Common myeloid progenitor, CD34-positive (primary cell): ENCODE data around the gene SIDT2.

Source experiments
- CTCF ChIA-PET: fragments of 350-600 bp; sonication (Branson Sonifier 250); formaldehyde crosslinking; loops from one replicate; lab custom pipeline; 2021; ENCODE audit warnings: antibody characterized with exemption; lab: Charles Lee
- POLR2A ChIA-PET: fragments of 350-600 bp; sonication (Branson Sonifier 250); formaldehyde crosslinking; loops from one replicate; lab custom pipeline; 2021; ENCODE audit warnings: antibody characterized with exemption; lab: Charles Lee
- DNase-seq, 3 donors: peaks; one replicate each; pipeline versions ENCODE4 v3.0.0 to v3.0.0-alpha.2; 2013
- H3K27ac ChIP-seq, 2 experiments: 1 replicate in 1 of 2; 2 replicates in 1 of 2; pipeline ENCODE4 v1.7.0; 2013; ENCODE audit warnings: inconsistent platforms in 2 of 2, low read length in 2 of 2, mild to moderate bottlenecking in 2 of 2, low read depth in 1 of 2, moderate library complexity in 1 of 2; ENCODE audit not compliant: severe bottlenecking in 2 of 2, insufficient read depth in 1 of 2, poor library complexity in 1 of 2
- H3K27me3 ChIP-seq, 5 experiments: replicated peaks in 2 of 5; 1 replicate in 3 of 5; 2 replicates in 2 of 5; pipeline versions ENCODE4 v1.6.1 to v1.7.0; 2013; ENCODE audit warnings: low read length in 4 of 5, mild to moderate bottlenecking in 2 of 5, moderate library complexity in 2 of 5, inconsistent platforms in 1 of 5; ENCODE audit not compliant: insufficient read depth in 5 of 5, control insufficient read depth in 4 of 5
- H3K36me3 ChIP-seq, 4 experiments: 1 replicate in 2 of 4; 2 replicates in 2 of 4; pipeline versions ENCODE4 v1.6.1 to v1.7.0; 2013; ENCODE audit warnings: low read length in 3 of 4, control low read depth in 1 of 4, mild to moderate bottlenecking in 1 of 4; ENCODE audit not compliant: control insufficient read depth in 4 of 4, insufficient read depth in 4 of 4
- H3K4me1 ChIP-seq, 4 experiments: 1 replicate in 3 of 4; 2 replicates in 1 of 4; pipeline versions ENCODE4 v1.6.1 to v1.7.1; 2013; ENCODE audit warnings: low read length in 3 of 4, mild to moderate bottlenecking in 3 of 4, control low read depth in 1 of 4, inconsistent platforms in 1 of 4, moderate library complexity in 1 of 4; ENCODE audit not compliant: control insufficient read depth in 4 of 4, insufficient read depth in 4 of 4; ENCODE audit errors: control extremely low read depth in 1 of 4
- H3K4me3 ChIP-seq, 7 experiments: 1 replicate in 4 of 7; 2 replicates in 3 of 7; pipeline versions ENCODE4 v1.5.1 to v1.7.0; 2013; ENCODE audit warnings: mild to moderate bottlenecking in 7 of 7, low read length in 6 of 7, moderate library complexity in 6 of 7, inconsistent platforms in 2 of 7, low read depth in 2 of 7, control low read depth in 1 of 7; ENCODE audit not compliant: insufficient read depth in 4 of 7, control insufficient read depth in 1 of 7; ENCODE audit errors: extremely low read depth in 1 of 7
- H3K9me3 ChIP-seq, 5 experiments: 1 replicate in 4 of 5; 2 replicates in 1 of 5; pipeline versions ENCODE4 v1.6.1 to v1.7.1; 2013; ENCODE audit warnings: low read length in 4 of 5, mild to moderate bottlenecking in 2 of 5, inconsistent platforms in 1 of 5, low read depth in 1 of 5, moderate library complexity in 1 of 5; ENCODE audit not compliant: control insufficient read depth in 4 of 5, insufficient read depth in 2 of 5; ENCODE audit errors: control extremely low read depth in 1 of 5
- WGBS: methylation state at CpG from one replicate; pipeline ENCODE4 v1.1.5; 2013; ENCODE audit not compliant: insufficient coverage; 5-methylcytosine and 5-hydroxymethylcytosine counted together

Gene SIDT2

DNA sequence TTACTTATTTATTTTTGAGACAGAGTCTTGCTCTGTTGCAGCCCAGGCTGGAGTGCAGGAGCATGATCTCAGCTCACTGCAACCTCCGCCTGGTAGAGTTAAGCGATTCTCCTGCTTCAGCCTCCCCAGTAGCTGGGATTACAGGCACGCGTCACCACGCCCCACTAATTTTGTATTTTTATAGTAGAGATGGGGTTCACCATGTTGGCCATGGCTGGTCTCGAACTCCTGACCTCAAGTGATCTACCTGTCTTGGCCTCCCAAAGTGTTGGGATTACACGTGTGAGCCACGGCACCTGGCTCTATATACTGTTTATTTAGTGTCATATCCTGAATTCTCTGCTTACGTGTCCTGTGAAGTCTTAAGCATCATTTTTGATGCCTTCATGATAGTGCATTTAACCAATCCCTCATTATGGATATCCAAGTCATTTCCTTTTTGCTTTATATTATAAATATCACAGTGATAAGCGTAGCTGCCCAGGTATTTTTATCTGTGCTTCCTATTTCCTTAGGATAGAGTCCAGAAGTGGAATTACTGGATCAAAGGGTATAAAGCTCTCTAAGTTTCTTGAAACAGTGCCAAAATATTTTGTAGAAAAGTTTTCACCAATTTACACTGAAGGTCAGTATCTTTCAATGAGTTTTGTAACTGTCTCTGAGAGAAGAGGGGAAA, 871 bp upstream of the SIDT2 start:
- peaks cover 8 to 35% (median 32%) of the 10 kb centered on the region in 4 experiments for H3K4me1 ChIP-seq
- WGBS = 93% methylated on average over 4 of the region's 10 CpGs
- DNase-seq = no peak
- H3K4me3 ChIP-seq = peak overlapping the region in 6 of 7 experiments; percentile 68 to 82 (median 78)
- H3K27me3 ChIP-seq = no peaks in the 10 kb centered on the region
- H3K9me3 ChIP-seq = no peaks in the 10 kb centered on the region
- ChIA-PET CTCF (interaction anchor here (1.0 to 9.7 kb wide), 7 partner anchors 8 to 50 kb away, joined by 3 to 100 read pairs (median 6); partner anchors contain the start of genes PAFAH1B2, PCSK7 and RNF214), POLR2A (interaction anchor here (1.2 to 2.5 kb wide), 4 partner anchors 8 to 33 kb away, joined by 3 to 17 read pairs (median 4); partner anchors contain the start of gene PAFAH1B2)
- H3K36me3 ChIP-seq = peaks cover 0 to 7% (median 2%) of the 10 kb centered on the region in 4 experiments
- peak overlapping the region in 1 of 2 experiments; percentile 70 for H3K27ac ChIP-seq

DNA sequence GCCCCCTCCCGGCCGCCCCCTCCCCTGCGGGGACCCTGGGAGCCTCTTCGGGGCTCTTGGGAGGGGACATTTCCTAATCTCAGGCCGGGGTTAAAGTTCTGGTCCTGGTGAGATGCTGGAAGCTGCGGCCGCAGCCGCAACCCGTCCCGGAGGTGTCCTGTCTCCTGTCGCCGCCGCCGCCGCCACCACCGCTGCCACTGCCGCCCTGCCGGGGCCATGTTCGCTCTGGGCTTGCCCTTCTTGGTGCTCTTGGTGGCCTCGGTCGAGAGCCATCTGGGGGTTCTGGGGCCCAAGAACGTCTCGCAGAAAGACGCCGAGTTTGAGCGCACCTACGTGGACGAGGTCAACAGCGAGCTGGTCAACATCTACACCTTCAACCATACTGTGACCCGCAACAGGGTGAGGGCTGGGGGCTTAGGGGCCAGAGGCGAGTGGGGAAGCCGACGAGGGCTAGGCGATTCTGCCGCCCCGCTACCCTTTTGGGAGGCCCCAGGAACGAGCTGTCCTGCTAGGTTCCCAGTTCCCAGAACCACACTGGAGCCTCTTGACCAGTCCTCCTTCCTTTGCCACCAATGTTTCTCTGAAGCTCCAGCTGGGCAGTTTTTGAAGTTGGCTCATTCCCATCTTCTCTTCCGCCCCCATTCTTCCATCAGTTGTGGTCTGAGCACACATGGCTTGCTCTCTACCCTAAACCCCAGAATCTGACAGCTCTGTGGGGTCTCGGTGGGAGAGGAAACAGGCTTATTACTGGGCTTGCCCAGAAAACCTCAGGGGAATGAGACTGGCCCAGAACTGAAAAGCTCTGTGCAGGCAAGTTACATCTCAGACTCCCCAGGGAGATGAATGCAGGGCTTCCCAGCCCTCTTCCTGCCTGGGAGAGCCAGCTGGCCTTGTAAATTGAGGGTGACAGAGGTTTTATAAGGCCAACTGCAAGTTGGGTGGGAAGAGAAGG, 781 bp downstream of the SIDT2 start:
- POLR2A ChIA-PET = interaction anchor here (0.5 to 2.5 kb wide), 6 partner anchors 10 to 49 kb away, joined by 3 to 17 read pairs (median 4); partner anchors contain the start of gene PAFAH1B2
- H3K27ac ChIP-seq = peak overlapping the region in 1 of 2 experiments; percentile 70
- peak in 2 of 3 donors; percentile 40 to 58 for DNase-seq
- peaks cover 0 to 14% (median 2%) of the 10 kb centered on the region in 4 experiments for H3K36me3 ChIP-seq
- H3K4me3 ChIP-seq = peak overlapping the region; percentile 46 to 82 (median 77)
- WGBS = under 1% methylated on average over 27 of the region's 39 CpGs
- CTCF ChIA-PET = interaction anchor here (0.8 to 9.7 kb wide), 18 partner anchors 7 to 387 kb away, joined by 3 to 100 read pairs (median 4); partner anchors contain the start of genes PAFAH1B2, PCSK7 and RNF214
- H3K27me3 ChIP-seq = no peaks in the 10 kb centered on the region
- peaks cover 8 to 31% (median 27%) of the 10 kb centered on the region in 4 experiments for H3K4me1 ChIP-seq
- H3K9me3 ChIP-seq = no peaks in the 10 kb centered on the region

DNA sequence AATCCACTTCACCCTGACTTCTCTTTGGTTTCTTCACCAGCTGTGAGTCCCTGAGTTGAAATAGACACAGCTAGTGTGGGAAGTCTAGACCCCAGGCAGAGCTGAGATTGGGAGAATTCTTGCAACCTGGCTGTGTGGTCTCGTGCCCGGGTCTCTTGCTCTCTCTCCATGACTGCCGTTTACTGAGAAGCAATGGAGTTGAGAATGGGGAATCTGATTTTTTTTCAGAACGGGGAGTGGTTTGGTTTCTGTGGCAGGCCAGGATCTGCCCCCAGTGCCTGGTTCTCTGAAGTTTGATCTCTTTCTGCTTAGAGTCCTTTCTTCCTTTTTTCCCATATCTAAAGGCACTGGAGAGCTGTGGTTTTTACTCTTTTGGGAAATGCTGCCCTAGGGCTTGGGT, 1.5 kb downstream of the SIDT2 start:
- peak in 1 of 3 donors; percentile 37 for DNase-seq
- 11% methylated on average over 3 of the region's 4 CpGs for WGBS
- ChIA-PET CTCF (interaction anchor here (0.9 to 9.7 kb wide), 15 partner anchors 8 to 387 kb away, joined by 3 to 100 read pairs (median 5); partner anchors contain the start of genes PAFAH1B2, PCSK7 and RNF214), POLR2A (interaction anchor here (0.5 to 2.5 kb wide), 2 partner anchors 36 to 48 kb away, joined by 3 to 17 read pairs; partner anchors contain the start of gene PAFAH1B2)
- no peaks in the 10 kb centered on the region for H3K27me3 ChIP-seq
- no peak overlapping the region for H3K27ac ChIP-seq
- H3K36me3 ChIP-seq = peaks cover 0 to 14% (median 2%) of the 10 kb centered on the region in 4 experiments
- H3K9me3 ChIP-seq = no peaks in the 10 kb centered on the region
- peak overlapping the region in 6 of 7 experiments; percentile 68 to 82 (median 78) for H3K4me3 ChIP-seq
- H3K4me1 ChIP-seq = peaks cover 8 to 31% (median 27%) of the 10 kb centered on the region in 4 experiments

DNA sequence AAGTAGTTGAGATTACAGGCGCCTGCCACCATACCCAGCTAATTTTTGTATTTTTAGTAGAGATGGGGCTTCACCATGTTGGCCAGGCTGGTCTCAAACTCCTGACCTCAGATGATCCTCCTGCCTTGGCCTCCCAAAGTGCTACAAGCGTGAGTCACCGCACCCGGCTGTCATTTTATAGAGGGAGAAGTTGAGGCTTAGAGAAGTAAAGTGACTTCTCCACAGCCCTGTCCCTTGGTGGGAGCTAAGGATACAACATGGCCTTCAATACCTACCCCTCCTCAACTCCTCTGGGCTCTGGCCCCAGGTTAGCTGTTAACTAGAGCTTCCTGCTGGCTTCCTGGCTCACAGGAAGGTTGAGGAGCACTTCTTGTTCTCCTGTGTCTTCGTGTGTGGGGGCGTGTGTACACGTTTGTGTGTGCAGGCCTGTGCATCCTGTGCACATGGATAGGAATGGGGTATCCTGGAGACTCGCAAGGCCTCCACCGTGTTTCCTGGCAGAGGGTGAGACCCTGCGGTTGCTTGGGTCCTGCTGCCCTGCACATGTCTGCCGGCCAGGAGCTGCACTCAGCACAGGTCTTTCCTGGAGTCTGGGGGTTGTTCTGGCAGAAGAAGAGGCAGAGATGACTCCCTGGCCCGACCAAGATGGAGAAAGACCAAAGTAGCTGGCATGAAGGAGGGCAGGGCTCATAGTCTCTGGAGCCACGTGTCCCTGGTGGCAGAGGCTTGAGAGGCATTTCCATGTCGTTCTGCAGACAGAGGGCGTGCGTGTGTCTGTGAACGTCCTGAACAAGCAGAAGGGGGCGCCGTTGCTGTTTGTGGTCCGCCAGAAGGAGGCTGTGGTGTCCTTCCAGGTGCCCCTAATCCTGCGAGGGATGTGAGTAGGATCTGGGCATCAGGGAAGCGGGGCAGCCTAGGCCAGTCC, 2.4 kb downstream of the SIDT2 start:
- CTCF ChIA-PET = interaction anchor here (0.6 to 9.7 kb wide), 19 partner anchors 7 to 446 kb away, joined by 3 to 100 read pairs (median 4); partner anchors contain the start of genes PAFAH1B2, PCSK7 and RNF214
- Histone ChIP-seq H3K27ac (no peak overlapping the region), H3K4me3 (peak overlapping the region in 1 of 7 experiments; percentile 45), H3K36me3 (peaks cover 0 to 14% (median 2%) of the 10 kb centered on the region in 4 experiments), H3K4me1 (peaks cover 8 to 31% (median 27%) of the 10 kb centered on the region in 4 experiments), H3K27me3 (no peaks in the 10 kb centered on the region), H3K9me3 (no peaks in the 10 kb centered on the region)
- POLR2A ChIA-PET = interaction anchor here (0.7 kb wide), 2 partner anchors 9 to 367 kb away, joined by 3 read pairs; no protein-coding TSS in a partner anchor
- WGBS = 43% methylated on average over 17 of the region's 22 CpGs
- peak; percentile 82 to 93 (median 92) for DNase-seq

DNA sequence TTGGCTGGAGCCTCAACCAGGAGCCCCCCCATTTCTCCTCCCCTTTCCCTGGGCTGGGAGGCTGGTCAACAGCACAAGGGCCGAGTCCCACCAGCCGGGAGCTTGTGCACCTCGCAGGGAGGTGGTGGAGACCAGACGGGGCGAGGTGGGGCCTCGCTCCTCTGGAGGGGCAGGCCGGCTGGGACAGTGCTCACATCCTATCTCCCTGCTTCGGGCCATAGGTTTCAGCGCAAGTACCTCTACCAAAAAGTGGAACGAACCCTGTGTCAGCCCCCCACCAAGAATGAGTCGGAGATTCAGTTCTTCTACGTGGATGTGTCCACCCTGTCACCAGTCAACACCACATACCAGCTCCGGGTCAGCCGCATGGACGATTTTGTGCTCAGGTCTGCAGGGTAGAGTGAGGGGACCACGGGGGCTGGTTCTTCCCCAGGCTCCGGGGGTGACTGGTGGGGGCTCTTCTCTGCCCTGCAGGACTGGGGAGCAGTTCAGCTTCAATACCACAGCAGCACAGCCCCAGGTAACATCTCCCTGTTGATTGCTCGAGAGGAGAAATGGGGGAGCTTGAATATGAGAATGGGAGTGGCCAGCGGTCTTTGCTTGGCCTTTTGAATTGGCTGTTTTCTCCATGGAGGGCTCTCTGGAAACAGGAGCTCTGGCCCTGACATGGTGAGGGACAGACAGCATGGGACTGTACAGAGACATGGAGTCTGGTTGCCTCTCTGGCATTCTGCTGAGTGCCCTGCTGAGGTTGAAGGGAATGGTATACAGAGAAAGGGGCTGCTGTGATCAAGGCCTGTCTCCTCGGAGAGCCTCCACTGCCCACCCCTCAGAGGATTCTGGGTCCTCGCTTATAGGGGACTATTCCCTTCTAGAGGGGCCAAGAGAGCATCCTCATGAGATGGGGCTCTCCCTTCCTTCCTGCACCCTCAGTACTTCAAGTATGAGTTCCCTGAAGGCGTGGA, 3.3 kb downstream of the SIDT2 start:
- WGBS = 98% methylated on average over 20 of the region's 22 CpGs
- no peaks in the 10 kb centered on the region for H3K9me3 ChIP-seq
- peaks cover 8 to 31% (median 27%) of the 10 kb centered on the region in 4 experiments for H3K4me1 ChIP-seq
- peaks cover 0 to 14% (median 2%) of the 10 kb centered on the region in 4 experiments for H3K36me3 ChIP-seq
- ChIA-PET CTCF (interaction anchor here (0.6 to 9.7 kb wide), 14 partner anchors 8 to 447 kb away, joined by 3 to 100 read pairs (median 4); partner anchors contain the start of genes PCSK7, RNF214 and TAGLN), POLR2A (interaction anchor here (0.7 kb wide), 1 partner anchor 10 kb away, joined by 3 read pairs; no protein-coding TSS in a partner anchor)
- H3K27me3 ChIP-seq = no peaks in the 10 kb centered on the region
- H3K27ac ChIP-seq = no peak overlapping the region
- H3K4me3 ChIP-seq = no peak overlapping the region
- no peak for DNase-seq
